HG02885 (cell line): ENCODE measurements around the gene KYNU.
"Not testable (repeated sequence)": the region's sequence is repeated elsewhere in the genome, so short reads cannot be mapped to it uniquely, and the experiment has no call there.

ENCODE experiments used
- ATAC-seq: cut with Tn5 transposase; IDR thresholded peaks from one replicate; pipeline ENCODE4 v1.9.1; 2021; ENCODE audit warnings: mild to moderate bottlenecking; ENCODE audit not compliant: unreplicated experiment, poor library complexity

The KYNU gene

DNA sequence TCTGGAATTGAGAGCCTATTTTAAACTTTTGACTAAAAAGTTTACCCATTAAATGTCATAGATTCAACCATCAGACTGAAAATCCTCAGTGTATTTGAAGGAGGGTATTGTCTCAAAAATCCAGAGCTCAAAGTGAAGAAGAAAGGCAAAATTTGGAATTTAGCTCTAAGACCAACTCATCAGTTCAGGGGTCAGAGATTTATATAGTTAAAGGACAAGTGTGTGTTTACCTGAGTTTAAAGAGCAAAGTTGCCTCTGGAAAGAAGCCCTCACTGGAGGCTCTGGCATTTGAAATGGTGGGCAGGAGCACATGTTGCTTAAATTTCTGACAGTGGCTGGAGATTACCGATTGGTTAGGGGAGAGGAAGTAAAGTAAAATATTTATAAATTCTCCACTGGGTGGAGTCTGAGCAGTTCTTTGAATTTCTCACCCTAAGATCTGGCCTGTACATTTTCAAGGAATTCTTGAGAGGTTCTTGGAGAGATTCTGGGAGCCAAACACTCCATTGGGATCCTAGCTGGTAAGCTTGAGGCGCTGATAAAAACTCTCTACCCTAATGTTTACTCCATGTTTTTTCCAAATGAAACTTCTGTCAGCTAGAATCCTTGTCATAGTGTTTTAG is at the start of gene KYNU:
Gene KYNU, plus strand, starts transcription at position 449 of the 623 bp plus-strand sequence. CDS start 7,704 bp downstream, outside the sequence.
- peak; percentile 68 for ATAC-seq

DNA sequence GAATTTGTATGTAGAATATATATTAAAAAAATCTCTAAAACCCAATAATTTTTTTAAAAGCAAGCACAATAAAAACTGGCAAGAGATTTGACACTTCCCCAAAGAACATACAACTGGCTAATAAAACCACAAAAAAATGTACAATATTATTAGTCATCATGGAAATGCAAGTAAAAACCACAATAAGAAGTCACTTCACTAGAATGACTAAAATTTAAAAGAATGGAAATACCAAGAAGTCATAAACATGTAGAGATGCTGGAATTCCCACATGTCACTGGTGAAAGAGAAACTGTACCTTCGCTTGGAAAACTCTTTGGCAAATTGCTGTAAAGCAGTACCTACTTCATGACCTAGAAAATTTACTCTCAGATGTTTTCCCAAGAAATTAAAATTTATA is 43.4 kb upstream of the KYNU start:
- ATAC-seq: no peak

DNA sequence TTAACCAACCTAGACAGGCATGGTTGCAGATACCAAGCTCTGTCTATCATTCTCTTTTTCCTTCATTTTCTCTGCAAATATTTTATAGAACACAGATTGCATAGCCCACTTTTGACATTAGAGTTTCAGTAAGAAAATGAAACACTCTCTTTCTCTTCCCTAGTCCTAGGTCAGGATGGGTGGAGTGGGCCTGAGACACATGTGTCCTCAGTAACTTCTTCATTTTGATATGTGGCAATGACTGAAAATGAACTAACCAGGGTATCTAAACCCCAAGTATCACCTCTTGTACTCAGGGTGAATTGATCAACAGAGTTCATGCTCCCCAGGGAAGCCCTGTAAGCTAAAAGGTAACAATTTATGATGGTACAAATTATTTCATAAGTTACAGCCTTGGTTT is 37.0 kb upstream of the KYNU start:
- ATAC-seq: no peak

DNA sequence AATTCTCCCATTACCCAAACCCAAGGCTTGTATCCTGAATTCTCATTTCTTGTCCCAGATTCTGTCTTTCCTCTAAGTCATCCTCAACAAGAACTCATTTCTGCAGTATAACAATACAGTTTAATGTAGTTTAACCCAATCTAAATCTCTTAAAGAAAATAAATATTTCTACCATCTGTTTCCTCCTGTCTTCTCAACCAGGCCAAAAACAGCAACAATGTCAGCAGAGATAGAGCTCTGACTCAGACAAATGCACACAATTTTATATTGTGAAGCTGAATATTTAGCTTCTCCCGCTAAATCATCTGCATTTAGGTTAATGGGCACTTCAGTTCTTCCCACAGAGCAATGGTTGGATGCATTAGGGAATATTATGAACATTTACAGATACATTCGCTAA is 35.7 kb upstream of the KYNU start:
- ATAC-seq: no peak

DNA sequence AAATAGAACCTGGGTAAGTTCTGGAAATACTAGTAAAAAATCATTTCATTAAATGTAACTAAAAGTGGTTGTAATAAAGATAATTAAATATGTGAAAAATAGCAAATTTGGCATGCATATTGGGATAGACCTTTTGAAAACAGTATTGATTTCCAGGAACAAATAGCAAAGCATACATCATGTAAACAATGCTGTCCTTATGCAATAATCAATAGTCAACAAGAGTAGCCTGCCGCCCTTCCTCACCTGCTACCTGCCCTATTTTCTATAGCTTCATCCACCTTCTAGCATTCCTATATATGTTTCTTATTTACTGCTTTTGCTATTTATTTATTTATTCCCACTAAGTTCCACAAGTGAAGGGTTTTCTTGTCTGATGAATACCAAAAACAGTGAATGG is 35.1 kb upstream of the KYNU start:
- ATAC-seq: no peak

DNA sequence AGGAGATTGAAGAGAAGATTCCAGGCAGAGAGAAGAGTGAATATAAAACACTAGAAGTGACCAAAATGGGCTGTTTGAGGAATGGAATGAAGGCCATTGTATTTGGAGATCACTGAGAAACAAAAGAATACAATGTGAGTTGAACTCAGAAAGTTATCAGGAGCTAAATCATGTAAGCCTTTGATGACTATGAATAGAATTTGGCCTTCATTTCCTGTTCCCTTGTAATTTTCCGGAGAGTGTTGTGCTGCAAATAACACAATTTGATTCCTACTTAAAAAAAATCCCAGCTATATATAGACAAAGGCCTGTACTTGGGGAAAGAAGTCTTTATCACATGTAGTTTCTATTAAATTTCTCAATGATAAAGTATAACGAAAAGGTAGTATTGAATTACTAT is 33.7 kb upstream of the KYNU start:
- no peak for ATAC-seq

DNA sequence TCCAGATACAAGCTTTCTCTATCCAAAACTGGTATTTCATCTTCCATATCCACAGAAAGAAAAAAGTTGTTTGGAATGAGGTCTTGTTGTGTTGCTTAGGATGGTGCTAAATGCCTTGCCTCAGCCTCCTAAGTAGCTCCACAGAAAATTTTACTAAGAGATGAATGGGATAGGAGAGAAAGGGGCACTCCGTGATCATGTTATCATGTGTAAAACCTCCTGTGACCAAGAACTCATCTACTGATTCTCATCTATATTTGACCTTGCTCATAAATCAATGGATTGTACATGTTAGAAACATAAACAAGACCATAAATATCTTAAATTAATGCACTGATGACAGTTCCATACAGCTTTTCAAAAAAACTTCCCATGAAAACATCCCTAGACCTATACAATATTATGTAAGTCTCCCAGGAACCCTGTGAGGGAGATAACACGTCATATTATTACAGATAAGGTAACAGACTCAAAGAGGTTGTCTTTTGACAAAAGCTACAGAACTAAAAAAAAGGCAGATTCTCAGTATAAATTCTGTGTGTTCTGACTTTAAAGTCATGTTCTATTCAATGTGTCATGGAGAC is 29.3 kb upstream of the KYNU start:
- no peak for ATAC-seq

DNA sequence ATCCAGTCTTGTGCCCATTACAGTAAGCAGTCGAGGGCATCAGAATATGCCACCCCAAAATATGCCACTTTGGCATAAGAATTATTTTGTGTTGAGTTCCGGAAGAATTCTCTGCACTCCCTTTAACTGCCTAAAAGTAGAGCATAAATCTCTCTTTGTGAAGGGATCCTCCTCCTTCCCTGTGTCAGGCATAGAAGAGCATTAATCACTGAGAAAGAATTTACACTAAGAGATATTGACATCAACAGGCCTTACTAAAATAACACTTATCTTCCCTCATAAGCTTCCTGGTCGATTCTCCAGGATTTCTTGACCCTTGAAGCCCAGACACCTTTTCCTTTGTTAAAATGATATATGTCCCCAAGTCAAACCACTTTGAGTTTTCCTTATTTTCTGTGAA is 27.6 kb upstream of the KYNU start:
- ATAC-seq: no peak

DNA sequence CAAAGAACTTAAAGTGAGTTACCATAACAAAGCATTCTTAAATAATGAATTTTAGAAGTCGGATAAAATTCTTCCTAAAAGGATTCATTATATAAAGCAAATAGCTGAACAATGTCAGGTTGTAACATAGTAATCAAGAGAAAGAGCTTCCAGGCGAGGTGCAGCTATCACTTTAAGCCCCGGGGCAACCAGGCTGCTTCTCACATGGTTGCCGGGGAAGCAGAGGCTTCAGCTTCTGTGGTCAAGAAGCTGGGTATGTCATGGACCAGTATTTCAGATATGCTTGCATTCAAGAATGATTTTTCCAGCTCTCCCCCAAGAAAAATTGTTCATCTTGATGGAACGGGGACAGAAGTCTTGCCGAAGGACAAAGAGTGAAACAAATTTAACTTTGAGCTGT is 23.6 kb upstream of the KYNU start:
- ATAC-seq: no peak

DNA sequence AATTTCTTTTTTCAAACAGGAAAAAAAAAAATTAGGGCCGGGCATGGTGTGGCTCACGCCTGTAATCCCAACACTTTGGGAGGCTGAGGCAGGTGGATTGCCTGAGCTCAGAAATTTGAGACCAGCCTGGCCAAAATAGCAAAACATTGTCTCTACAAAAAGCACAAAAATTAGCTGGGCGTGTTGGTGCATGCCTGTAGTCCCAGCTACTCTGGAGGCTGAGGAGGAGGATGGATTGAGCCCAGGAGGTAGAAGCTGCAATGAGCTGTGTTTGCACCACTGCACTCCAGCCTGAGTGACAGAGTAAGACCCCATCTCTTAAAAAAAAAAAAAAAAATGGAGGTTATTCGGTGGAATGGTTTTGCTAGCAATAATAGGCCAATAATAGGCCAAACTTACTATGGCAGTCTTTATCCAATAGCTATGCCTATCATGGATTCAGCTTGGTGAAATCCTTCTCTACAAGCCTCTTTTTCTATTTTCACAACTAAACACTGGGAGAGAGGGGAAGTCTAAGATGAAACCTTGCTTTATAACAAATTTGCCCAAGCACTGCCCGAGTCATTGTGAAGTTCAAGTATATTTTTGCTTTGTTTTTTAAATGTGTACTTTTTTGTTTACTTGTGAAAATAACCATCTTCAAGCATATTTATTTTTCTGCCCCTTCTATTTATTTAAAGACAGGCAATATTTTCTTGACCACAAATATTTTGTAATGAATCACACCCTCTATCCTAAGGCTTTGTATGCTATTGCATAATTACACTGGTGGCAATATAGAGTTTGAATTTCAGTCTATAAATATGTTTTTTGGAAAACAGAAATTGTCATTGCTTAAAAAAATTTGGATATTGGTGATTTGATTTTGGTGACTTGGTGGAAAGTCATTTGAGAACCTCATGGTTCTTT is 20.0 kb upstream of the KYNU start:
- no peak for ATAC-seq

DNA sequence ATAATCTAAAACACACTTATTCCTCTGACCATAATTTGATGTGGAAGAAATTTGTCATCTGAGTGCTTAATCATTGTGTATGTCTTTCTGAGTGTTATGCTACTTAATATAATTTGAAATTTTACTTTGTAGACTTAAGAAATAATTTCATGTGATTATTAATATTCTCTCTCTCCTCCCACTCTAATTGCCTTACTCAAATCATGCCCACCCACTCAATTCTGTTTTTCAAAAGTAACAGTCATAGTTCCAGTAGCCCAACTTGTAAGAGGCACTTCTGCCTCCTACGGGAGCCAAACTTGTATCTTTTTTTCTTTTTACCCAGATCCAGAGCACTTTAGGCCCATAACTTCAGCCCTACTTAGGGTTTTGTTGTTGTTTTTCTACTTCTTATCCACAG is 18.5 kb upstream of the KYNU start:
- no peak for ATAC-seq

DNA sequence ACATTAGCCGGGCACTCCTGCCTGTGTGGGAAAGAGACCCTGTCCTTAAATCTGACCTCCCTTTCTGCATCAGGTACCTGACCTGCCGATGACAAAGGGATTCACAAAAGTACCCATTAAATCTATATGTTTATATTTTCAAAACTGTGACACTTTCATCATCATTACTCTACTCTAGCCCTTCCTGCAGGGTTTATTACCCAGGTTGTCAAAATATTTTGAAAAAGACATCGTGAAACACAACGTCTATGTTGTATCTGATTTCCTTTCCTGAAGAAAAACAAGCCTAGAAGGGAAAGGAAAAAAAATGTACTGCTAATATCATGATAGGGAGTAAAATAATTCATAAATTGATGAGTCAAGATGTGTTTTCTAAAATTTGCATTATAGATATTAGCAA is 15.2 kb upstream of the KYNU start:
- no peak for ATAC-seq

DNA sequence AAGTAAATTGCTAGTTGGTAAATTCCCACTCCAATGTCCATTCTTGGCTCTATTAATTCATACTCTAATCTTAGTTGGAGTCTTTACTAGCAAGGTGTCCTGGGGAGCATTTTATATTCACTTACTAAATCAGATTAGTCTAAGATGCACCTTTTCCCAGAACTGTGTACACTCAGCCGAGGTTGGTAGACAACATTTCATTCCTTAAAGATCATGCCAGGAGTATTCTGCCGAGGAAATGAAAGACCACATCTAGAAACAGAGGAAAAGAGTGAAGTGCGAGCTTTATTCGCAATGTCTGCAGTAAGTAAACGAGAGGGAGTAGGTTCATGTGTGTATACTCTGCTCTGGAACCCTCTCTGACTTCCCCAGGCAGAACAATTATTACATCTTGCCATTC is 14.6 kb upstream of the KYNU start:
- ATAC-seq: no peak

DNA sequence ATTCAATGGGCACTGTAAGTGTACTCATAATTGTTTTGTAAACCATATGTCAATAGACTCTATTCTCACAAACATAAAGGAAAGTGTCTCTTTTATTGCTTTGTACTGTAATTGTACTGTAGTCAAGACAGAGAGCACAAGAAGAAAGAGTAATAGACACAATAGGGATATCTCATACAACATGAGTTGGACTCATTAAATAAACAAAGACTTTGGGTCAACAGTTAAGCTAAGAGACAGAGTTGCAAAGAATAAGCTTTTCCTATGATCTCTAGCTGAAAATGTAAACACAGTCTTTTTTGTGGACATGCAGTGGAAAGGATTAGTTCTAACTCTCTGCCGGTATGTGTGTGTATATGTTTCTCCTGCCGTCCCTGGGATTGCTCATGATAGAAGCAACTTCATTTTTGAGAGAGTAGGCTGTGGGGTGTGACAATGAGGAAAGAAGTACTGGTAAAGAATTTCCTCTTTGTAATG is 13.9 kb upstream of the KYNU start:
- ATAC-seq: no peak

DNA sequence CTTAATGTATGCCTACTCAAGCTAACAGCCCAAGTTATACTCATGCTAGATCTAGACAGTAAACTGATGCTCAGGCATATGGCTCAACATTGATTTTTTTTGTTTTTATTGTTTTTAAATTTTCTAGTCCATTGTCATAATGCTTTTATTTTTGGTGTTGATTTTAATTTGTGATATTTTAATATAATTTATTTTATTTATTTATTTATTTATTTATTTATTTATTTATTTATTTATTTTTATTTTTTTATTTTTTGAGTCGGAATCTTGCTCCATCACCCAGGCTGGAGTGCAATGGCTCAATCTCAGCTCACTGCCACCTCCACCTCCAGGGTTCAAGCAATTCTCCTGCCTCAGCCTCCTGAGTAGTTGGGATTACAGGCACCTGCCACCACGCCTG is 12.9 kb upstream of the KYNU start:
- ATAC-seq: not testable (repeated sequence)

DNA sequence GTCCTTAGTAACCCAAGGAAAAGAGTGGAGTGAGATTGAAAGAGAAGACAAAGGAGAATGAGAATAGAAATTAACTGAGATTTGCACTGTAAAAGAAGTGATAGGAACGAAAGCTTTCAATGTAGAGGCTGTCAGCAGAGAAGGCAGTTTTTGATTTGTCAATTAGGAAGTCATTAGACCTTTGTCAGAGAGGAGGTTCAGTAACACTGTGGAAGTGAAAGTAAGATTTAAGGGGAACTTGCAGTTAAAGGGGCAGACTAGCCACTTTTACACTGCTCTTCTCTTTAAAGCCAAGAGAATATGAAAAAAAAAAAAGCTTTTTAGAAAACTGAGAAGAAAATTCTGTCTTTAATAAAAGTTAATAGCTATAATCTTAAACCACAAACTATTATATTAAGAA is 11.5 kb upstream of the KYNU start:
- peak; percentile 93 for ATAC-seq

DNA sequence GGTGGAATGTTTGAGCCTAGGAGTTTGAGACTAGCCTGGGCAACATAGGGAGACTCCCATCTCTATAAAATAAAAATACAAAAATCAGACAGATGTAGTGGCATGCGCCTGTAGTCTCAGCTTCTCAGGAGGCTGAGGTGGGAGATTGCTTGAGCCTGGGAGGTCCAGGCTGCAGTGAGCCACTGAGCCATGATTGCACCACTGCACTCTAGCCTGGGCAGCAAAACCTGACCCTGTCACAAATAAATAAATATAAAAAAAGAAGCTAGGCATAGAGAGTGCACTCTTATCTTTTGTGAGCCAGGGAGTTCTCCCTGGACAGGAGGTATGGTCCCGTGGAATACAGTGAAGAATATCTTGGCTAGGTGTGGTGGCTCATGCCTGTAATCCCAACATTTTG is 11.0 kb upstream of the KYNU start:
- peak; percentile 29 for ATAC-seq

DNA sequence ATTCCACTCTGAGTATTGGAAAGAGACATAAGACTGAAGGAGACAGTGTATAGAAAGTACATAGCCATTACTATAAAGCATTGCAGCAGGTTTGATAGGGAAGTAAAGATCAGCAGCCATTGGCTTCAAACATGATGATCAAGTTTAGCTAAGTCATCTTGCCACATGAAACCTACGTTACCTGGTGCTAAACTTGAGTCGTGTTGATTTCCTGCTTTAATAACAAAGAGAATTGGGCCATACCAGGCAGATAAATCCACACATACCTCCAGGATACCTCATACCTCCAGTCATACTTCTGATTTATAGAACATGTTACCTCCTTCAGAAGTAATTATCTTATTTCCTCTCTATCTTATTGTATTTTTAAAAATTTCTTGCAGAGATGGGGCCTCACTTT is 10.3 kb upstream of the KYNU start:
- no peak for ATAC-seq

DNA sequence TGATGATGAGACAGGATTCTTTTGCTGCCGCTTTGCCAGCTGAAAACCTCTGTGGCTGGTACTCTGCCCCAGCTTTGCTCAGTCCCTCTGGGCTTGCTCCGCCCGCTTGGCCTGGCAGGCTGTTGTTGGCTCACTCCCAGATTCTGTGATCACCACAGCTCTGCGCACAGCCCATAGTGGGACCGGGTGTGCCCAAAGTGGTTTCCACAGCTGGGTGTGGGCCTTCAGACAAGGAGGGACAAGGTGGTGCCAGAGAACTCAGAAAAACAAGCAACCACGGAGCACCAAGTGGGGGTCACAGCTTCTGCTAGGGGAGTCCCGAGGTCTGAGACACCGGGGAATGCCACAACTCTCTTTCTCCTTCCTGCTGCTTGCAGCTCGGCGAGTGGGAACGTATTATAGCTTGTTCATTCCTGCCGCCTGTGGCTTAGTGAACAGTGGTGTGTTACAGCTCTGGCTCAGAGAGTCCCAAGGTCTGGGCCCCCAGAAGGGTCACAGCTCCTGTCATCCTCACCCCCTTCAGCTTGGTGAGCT is 9.2 kb upstream of the KYNU start:
- peak; percentile 34 for ATAC-seq

DNA sequence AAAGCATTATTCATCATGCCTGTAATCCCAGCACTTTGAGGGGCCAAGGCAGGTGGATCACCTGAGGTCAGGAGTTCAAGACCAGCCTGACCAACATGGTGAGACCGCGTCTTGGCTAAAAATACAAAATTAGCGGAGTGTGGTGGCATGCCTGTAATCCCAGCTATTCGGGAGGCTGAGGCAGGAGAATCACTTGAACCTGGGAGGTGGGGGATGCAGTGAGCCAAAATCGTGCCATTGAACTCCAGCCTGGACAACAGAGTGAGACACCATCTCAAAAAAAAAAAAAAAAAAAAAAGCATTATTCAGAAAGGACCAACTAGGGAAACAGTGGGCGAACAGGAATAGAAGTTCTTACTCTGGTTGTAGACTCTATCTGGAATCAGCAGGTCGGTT is 8.4 kb upstream of the KYNU start:
- not testable (repeated sequence) for ATAC-seq

DNA sequence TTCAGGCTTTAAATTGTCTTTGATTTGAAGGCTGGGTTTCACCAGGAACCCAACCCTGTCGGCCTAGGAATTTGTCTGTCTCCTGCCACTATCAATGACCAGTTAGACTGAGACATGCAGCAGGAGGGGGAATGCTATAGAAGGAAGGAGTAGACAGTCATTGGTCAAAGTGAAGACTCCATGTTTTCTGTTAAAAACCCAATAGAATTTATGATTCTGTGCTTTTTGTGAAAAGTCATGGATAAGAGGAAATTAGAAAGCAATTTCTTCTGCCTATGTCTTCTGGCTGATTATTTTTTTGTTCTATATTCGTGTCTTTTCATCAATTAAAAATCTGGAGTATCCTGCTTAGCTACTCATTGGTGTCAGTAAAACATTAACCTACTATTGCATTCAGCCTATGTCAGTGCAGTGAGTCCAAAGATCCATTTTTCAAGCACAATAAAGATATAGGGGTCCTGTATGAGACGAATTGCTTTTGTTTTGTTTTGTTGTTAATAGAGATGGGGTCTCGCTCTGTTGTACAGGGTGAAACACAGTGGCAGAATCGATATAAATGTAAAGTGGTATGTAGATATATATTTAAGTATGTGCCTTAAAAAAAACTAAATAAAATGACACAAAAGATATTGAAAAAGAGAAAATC is 7.9 kb upstream of the KYNU start:
- ATAC-seq: no peak
